ENCODE data around the gene GOLGA1. TPM values are rescaled to one million over a fixed set of nuclear protein-coding genes. Genes with fewer than 3 reads are reported as not detected.

The GOLGA1 gene
- total and polyA plus RNA-seq, 2 of the 13 experiments (the other 11 are each of a cell fraction or from before 2014, with no cell fraction given) = 12.7 to 15.9 TPM

DNA sequence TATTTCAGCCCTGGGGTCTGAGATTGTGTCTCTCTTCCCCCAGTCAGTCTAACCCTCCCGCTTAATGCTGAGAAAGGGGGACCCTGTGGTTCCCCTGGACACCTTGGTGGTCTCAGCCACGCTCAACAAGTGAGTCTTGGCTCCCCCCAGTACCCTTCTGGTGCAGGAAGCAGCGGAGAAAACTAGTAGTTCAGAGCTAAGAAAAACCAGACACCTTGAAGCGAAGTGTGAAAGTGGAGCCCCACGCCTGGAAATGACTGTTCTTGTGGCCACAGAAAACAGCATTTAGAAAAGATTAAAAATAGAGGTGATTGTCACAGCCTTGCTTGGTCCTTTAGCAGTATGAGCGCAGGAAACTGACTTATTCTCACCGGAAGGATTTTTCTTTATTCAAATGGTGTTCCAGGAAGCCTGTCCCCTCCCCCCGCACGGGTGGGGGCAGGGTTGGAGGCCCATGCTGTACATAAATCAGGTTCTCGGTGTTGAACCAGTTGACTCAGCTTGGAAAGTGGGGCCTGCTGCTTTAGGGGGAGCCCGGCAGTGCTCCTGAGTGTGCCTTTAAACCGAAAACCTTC is 70.8 kb downstream of the GOLGA1 start (continued):
- TF ChIP-seq NFE2L2 (IDR thresholded peaks at IDR 0.05; ENCODE audit: low read length) (no peak), ZNF780A (CRISPR knock-in tag; IDR thresholded peaks at IDR 0.05) (no peak), ZNF34 (CRISPR knock-in tag; IDR thresholded peaks at IDR 0.05; ENCODE audit: borderline replicate concordance) (no peak), CREB1 (IDR thresholded peaks at IDR 0.05) (no peak), CREB1 (CRISPR knock-in tag; IDR thresholded peaks at IDR 0.05) (no peak), PRPF4 (IDR thresholded peaks at IDR 0.05; ENCODE audit: low read depth, low read length, poor library complexity, severe bottlenecking) (peak; percentile 100), ZNF709 (CRISPR knock-in tag; IDR thresholded peaks at IDR 0.05) (no peak), ZMAT3 (CRISPR knock-in tag; conservative IDR thresholded peaks at IDR 0.05) (no peak), ZNF598 (CRISPR knock-in tag; IDR thresholded peaks at IDR 0.05; ENCODE audit: borderline replicate concordance) (no peak), MIER2 (CRISPR knock-in tag; IDR thresholded peaks at IDR 0.05) (no peak), ZNF737 (CRISPR knock-in tag; IDR thresholded peaks at IDR 0.05; ENCODE audit: borderline replicate concordance) (no peak), HNRNPH1 (optimal IDR thresholded peaks at IDR 0.05; ENCODE audit: low read depth, low read length) (no peak), TGIF2 (CRISPR knock-in tag; IDR thresholded peaks at IDR 0.05) (no peak), ZNF282 (IDR thresholded peaks at IDR 0.05; ENCODE audit: partially characterized antibody) (no peak), ZNF136 (CRISPR knock-in tag; IDR thresholded peaks at IDR 0.05; ENCODE audit: low read depth) (no peak), ZNF781 (CRISPR knock-in tag; IDR thresholded peaks at IDR 0.05; ENCODE audit: borderline replicate concordance, not compliant biosample characterization) (peak; percentile 70)
- TF ChIP-seq, protein P1, sequence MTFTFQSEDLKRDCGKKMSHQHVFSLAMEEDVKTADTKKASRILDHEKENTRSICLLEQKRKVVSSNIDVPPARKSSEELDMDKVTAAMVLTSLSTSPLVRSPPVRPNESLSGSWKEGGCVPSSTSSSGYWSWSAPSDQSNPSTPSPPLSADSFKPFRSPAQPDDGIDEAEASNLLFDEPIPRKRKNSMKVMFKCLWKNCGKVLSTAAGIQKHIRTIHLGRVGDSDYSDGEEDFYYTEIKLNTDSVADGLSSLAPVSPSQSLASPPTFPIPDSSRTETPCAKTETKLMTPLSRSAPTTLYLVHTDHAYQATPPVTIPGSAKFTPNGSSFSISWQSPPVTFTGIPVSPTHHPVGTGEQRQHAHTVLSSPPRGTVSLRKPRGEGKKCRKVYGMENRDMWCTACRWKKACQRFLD (CRISPR knock-in tag; IDR thresholded peaks at IDR 0.05; ENCODE audit: borderline replicate concordance) = no peak
- TF ChIP-seq, protein P2, sequence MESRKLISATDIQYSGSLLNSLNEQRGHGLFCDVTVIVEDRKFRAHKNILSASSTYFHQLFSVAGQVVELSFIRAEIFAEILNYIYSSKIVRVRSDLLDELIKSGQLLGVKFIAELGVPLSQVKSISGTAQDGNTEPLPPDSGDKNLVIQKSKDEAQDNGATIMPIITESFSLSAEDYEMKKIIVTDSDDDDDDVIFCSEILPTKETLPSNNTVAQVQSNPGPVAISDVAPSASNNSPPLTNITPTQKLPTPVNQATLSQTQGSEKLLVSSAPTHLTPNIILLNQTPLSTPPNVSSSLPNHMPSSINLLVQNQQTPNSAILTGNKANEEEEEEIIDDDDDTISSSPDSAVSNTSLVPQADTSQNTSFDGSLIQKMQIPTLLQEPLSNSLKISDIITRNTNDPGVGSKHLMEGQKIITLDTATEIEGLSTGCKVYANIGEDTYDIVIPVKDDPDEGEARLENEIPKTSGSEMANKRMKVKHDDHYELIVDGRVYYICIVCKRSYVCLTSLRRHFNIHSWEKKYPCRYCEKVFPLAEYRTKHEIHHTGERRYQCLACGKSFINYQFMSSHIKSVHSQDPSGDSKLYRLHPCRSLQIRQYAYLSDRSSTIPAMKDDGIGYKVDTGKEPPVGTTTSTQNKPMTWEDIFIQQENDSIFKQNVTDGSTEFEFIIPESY (CRISPR knock-in tag; IDR thresholded peaks at IDR 0.05) = no peak
- TF ChIP-seq, protein P3, sequence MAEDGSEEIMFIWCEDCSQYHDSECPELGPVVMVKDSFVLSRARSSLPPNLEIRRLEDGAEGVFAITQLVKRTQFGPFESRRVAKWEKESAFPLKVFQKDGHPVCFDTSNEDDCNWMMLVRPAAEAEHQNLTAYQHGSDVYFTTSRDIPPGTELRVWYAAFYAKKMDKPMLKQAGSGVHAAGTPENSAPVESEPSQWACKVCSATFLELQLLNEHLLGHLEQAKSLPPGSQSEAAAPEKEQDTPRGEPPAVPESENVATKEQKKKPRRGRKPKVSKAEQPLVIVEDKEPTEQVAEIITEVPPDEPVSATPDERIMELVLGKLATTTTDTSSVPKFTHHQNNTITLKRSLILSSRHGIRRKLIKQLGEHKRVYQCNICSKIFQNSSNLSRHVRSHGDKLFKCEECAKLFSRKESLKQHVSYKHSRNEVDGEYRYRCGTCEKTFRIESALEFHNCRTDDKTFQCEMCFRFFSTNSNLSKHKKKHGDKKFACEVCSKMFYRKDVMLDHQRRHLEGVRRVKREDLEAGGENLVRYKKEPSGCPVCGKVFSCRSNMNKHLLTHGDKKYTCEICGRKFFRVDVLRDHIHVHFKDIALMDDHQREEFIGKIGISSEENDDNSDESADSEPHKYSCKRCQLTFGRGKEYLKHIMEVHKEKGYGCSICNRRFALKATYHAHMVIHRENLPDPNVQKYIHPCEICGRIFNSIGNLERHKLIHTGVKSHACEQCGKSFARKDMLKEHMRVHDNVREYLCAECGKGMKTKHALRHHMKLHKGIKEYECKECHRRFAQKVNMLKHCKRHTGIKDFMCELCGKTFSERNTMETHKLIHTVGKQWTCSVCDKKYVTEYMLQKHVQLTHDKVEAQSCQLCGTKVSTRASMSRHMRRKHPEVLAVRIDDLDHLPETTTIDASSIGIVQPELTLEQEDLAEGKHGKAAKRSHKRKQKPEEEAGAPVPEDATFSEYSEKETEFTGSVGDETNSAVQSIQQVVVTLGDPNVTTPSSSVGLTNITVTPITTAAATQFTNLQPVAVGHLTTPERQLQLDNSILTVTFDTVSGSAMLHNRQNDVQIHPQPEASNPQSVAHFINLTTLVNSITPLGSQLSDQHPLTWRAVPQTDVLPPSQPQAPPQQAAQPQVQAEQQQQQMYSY (CRISPR knock-in tag; IDR thresholded peaks at IDR 0.05) = no peak
- TF ChIP-seq, protein P4, sequence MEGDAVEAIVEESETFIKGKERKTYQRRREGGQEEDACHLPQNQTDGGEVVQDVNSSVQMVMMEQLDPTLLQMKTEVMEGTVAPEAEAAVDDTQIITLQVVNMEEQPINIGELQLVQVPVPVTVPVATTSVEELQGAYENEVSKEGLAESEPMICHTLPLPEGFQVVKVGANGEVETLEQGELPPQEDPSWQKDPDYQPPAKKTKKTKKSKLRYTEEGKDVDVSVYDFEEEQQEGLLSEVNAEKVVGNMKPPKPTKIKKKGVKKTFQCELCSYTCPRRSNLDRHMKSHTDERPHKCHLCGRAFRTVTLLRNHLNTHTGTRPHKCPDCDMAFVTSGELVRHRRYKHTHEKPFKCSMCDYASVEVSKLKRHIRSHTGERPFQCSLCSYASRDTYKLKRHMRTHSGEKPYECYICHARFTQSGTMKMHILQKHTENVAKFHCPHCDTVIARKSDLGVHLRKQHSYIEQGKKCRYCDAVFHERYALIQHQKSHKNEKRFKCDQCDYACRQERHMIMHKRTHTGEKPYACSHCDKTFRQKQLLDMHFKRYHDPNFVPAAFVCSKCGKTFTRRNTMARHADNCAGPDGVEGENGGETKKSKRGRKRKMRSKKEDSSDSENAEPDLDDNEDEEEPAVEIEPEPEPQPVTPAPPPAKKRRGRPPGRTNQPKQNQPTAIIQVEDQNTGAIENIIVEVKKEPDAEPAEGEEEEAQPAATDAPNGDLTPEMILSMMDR (CRISPR knock-in tag; IDR thresholded peaks at IDR 0.05) = no peak

Data from HepG2 (cell line).